Body of pancreas (tissue), 4 donors: Measurements from ENCODE around the gene NPIPB8.
"Not testable (repeated sequence)": the region's sequence is repeated elsewhere in the genome, so short reads cannot be mapped to it uniquely, and the experiment has no call there.

ENCODE experiments used
- POLR2A ChIP-seq, 3 donors: fragments of 450-650 bp; IDR thresholded peaks; one replicate each; pipeline ENCODE4 v1.6.1; 2016; ENCODE audit warnings: antibody characterized with exemption in 3 of 3, mild to moderate bottlenecking in 2 of 3
- TF ChIP-seq, protein P1 (sequence below), 7 experiments: fragments of 450-650 bp in 4 of 7; fragments of 200-600 bp in 3 of 7; sonication (generic) in 3 of 7; IDR thresholded peaks; one replicate each; pipeline ENCODE4 v1.5.1; 2016 to 2019; ENCODE audit warnings: antibody characterized with exemption in 7 of 7

DNA sequence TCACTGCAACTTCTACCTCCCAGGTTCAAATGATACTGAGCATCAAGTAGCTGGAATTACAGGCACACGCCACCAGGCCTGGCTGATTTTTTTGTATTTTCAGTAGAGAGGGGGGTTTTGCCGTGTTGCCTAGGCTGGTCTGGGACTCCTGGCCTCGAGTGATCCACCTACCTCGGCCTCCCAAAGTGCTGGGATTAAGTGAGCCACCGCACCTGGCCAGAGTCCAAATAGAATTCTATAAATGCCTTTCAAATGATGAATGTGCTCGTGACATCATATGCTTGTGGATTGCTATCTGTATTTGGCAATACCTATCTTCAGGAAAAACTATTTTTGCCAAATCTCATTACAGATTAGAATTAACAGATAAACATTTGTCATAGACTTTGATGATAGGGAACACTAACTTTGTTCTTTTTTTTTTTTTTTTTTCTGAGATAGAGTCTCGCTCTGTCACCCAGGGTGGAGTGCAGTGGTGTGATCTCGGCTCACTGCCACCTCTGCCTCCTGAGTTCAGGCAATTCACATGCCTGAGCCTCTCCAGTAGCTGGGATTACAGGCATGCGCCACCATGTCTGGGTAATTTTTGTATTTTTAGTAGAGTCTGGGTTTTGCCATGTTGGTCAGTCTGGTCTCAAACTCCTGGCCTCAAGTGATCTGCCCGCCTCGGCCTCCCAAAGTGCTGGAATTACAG is 55.5 kb downstream of the NPIPB8 start:
- TF ChIP-seq, protein P1, sequence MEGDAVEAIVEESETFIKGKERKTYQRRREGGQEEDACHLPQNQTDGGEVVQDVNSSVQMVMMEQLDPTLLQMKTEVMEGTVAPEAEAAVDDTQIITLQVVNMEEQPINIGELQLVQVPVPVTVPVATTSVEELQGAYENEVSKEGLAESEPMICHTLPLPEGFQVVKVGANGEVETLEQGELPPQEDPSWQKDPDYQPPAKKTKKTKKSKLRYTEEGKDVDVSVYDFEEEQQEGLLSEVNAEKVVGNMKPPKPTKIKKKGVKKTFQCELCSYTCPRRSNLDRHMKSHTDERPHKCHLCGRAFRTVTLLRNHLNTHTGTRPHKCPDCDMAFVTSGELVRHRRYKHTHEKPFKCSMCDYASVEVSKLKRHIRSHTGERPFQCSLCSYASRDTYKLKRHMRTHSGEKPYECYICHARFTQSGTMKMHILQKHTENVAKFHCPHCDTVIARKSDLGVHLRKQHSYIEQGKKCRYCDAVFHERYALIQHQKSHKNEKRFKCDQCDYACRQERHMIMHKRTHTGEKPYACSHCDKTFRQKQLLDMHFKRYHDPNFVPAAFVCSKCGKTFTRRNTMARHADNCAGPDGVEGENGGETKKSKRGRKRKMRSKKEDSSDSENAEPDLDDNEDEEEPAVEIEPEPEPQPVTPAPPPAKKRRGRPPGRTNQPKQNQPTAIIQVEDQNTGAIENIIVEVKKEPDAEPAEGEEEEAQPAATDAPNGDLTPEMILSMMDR (IDR thresholded peaks at IDR 0.05): not testable (repeated sequence)
- not testable (repeated sequence) for TF ChIP-seq POLR2A (IDR thresholded peaks at IDR 0.05)
